ENCODE measurements around the gene SLC35F3.

Gene SLC35F3

DNA sequence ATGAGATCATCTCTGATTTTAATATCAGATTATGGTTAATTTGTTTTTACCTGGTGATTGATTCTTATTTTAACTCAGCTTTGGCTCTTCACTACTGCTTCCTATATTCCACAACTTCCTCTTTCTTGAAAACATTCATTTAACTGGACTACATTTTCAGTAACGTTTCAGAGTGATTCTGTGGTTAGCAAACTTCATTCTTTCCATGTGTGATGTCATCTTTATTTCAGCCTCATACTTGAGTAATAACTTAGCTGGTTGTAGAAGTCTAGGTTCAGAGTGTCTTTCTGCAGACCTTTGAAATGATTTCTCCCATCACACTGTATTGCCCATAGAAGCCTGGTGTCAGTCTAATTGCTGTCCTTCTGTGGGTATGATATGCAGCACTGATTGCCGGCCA lies 36.0 kb upstream of the SLC35F3 start:
- Histone ChIP-seq H3K27ac (ENCODE audit: low read depth, low read length) (no peak overlapping the region), H3K9me3 (ENCODE audit: control insufficient read depth, insufficient read depth, low read length) (0 out of 2 replicates have a peak, but pooled peaks cover 2% of the 10 kb centered on the region), H3K9me2 (replicated peaks; ENCODE audit: control insufficient read depth, low read length) (no peaks in the 10 kb centered on the region), H3K4me1 (ENCODE audit: control insufficient read depth, low read length) (no peaks in the 10 kb centered on the region), H3K4me3 (ENCODE audit: low read length) (no peak overlapping the region), H4K20me1 (ENCODE audit: control insufficient read depth, insufficient read depth, low read depth, low read length) (no peaks in the 10 kb centered on the region), H3K27me3 (ENCODE audit: control insufficient read depth, low read length) (no peaks in the 10 kb centered on the region), H3K79me2 (ENCODE audit: control insufficient read depth, low read length) (no peaks in the 10 kb centered on the region), H3K4me2 (ENCODE audit: low read length) (no peak overlapping the region), H3F3A (ENCODE audit: control insufficient read depth, insufficient read depth) (no peaks in the 10 kb centered on the region), H3K36me3 (ENCODE audit: control insufficient read depth, low read length) (no peaks in the 10 kb centered on the region)
- no peak for TF ChIP-seq EZH2phosphoT487 (IDR thresholded peaks at IDR 0.05; ENCODE audit: borderline replicate concordance, low read length)
- TF ChIP-seq, protein P1, sequence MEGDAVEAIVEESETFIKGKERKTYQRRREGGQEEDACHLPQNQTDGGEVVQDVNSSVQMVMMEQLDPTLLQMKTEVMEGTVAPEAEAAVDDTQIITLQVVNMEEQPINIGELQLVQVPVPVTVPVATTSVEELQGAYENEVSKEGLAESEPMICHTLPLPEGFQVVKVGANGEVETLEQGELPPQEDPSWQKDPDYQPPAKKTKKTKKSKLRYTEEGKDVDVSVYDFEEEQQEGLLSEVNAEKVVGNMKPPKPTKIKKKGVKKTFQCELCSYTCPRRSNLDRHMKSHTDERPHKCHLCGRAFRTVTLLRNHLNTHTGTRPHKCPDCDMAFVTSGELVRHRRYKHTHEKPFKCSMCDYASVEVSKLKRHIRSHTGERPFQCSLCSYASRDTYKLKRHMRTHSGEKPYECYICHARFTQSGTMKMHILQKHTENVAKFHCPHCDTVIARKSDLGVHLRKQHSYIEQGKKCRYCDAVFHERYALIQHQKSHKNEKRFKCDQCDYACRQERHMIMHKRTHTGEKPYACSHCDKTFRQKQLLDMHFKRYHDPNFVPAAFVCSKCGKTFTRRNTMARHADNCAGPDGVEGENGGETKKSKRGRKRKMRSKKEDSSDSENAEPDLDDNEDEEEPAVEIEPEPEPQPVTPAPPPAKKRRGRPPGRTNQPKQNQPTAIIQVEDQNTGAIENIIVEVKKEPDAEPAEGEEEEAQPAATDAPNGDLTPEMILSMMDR (IDR thresholded peaks at IDR 0.05; ENCODE audit: low read depth, low read length, poor library complexity, severe bottlenecking): no peak

DNA sequence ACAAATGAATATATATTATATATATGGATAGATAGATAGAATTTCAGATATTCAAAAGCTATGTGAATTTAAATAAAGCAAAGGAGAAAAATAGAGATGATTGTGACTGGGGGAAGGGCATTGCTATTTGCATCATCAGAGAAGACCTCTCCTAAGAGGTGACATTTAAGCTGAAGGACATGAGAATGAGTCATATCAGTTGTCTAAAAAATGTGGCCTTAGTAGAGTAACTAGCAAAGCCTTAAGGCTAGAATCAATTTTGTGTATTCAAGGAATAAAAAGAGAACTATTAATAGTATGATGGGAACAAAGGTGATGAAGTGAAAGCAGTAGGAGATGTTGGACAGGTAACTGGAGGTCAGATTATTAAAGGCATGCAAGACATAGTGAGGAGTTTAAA lies 34.8 kb upstream of the SLC35F3 start:
- H3F3A ChIP-seq (ENCODE audit: control insufficient read depth, insufficient read depth): no peaks in the 10 kb centered on the region
- no peaks in the 10 kb centered on the region for H3K27me3 ChIP-seq (ENCODE audit: control insufficient read depth, low read length)
- no peak overlapping the region for H3K4me2 ChIP-seq (ENCODE audit: low read length)
- TF ChIP-seq EZH2phosphoT487 (IDR thresholded peaks at IDR 0.05; ENCODE audit: borderline replicate concordance, low read length): no peak
- TF ChIP-seq, protein P1 (IDR thresholded peaks at IDR 0.05; ENCODE audit: low read depth, low read length, poor library complexity, severe bottlenecking): no peak
- no peaks in the 10 kb centered on the region for H3K79me2 ChIP-seq (ENCODE audit: control insufficient read depth, low read length)
- H3K4me1 ChIP-seq (ENCODE audit: control insufficient read depth, low read length): no peaks in the 10 kb centered on the region
- H4K20me1 ChIP-seq (ENCODE audit: control insufficient read depth, insufficient read depth, low read depth, low read length): no peaks in the 10 kb centered on the region
- H3K36me3 ChIP-seq (ENCODE audit: control insufficient read depth, low read length): no peaks in the 10 kb centered on the region
- no peaks in the 10 kb centered on the region for H3K9me2 ChIP-seq (replicated peaks; ENCODE audit: control insufficient read depth, low read length)
- H3K27ac ChIP-seq (ENCODE audit: low read depth, low read length): no peak overlapping the region
- H3K4me3 ChIP-seq (ENCODE audit: low read length): no peak overlapping the region
- 0 out of 2 replicates have a peak, but pooled peaks cover 2% of the 10 kb centered on the region for H3K9me3 ChIP-seq (ENCODE audit: control insufficient read depth, insufficient read depth, low read length)

DNA sequence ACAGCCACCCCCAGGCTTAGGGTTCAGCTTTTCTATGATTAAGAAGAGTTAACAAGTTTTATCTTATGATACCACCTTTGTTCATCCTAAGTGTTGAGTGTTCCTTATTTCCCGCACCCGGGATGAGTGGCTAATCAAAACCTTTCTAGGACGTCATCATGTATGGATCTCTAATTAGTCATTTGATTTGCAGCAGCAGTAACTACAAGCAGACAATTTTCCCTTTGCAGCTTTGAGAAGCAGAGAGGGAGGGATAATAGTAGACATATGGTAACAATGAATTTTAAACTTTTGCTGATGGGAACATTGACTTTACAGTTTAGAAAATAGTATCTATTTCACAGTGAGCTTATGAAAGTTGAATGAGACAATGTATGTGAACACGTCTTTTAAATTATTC lies 30.8 kb upstream of the SLC35F3 start:
- no peaks in the 10 kb centered on the region for H3K36me3 ChIP-seq (ENCODE audit: control insufficient read depth, low read length)
- H3K9me2 ChIP-seq (replicated peaks; ENCODE audit: control insufficient read depth, low read length): no peaks in the 10 kb centered on the region
- no peak for TF ChIP-seq EZH2phosphoT487 (IDR thresholded peaks at IDR 0.05; ENCODE audit: borderline replicate concordance, low read length)
- TF ChIP-seq, protein P1 (IDR thresholded peaks at IDR 0.05; ENCODE audit: low read depth, low read length, poor library complexity, severe bottlenecking): no peak
- H3K9me3 ChIP-seq (ENCODE audit: control insufficient read depth, insufficient read depth, low read length): 0 out of 2 replicates have a peak, but pooled peaks cover under 1% of the 10 kb centered on the region
- no peak overlapping the region for H3K4me2 ChIP-seq (ENCODE audit: low read length)
- H3F3A ChIP-seq (ENCODE audit: control insufficient read depth, insufficient read depth): no peaks in the 10 kb centered on the region
- no peaks in the 10 kb centered on the region for H4K20me1 ChIP-seq (ENCODE audit: control insufficient read depth, insufficient read depth, low read depth, low read length)
- H3K4me3 ChIP-seq (ENCODE audit: low read length): no peak overlapping the region
- no peaks in the 10 kb centered on the region for H3K4me1 ChIP-seq (ENCODE audit: control insufficient read depth, low read length)
- H3K27ac ChIP-seq (ENCODE audit: low read depth, low read length): no peak overlapping the region
- no peaks in the 10 kb centered on the region for H3K79me2 ChIP-seq (ENCODE audit: control insufficient read depth, low read length)
- H3K27me3 ChIP-seq (ENCODE audit: control insufficient read depth, low read length): no peaks in the 10 kb centered on the region
